Muscle of leg (tissue), 11 donors: ENCODE results near the gene DNAI2. TPM values are rescaled to one million over a fixed set of nuclear protein-coding genes. Genes with fewer than 3 reads are reported as not detected.

Source experiments
- DNase-seq: peaks from one replicate; pipeline ENCODE4 v3.0.0; 2013
- H3K27ac ChIP-seq: one replicate; pipeline ENCODE4 v1.5.1; 2013; ENCODE audit warnings: mild to moderate bottlenecking, low read length, control low read depth
- H3K27me3 ChIP-seq: one replicate; pipeline ENCODE4 v1.6.1; 2013; ENCODE audit warnings: low read length; ENCODE audit not compliant: control insufficient read depth, insufficient read depth
- H3K36me3 ChIP-seq: one replicate; pipeline ENCODE4 v1.6.1; 2013; ENCODE audit warnings: low read length; ENCODE audit not compliant: control insufficient read depth, insufficient read depth
- H3K4me1 ChIP-seq: one replicate; pipeline ENCODE4 v1.6.1; 2013; ENCODE audit warnings: low read length; ENCODE audit not compliant: control insufficient read depth, insufficient read depth
- H3K4me3 ChIP-seq: one replicate; pipeline ENCODE4 v1.5.1; 2013; ENCODE audit warnings: low read length, control low read depth
- H3K9me3 ChIP-seq: replicated peaks from 2 replicates; pipeline ENCODE4 v1.6.1; 2013; ENCODE audit warnings: low read depth, low read length; ENCODE audit not compliant: control insufficient read depth
- WGBS: methylation state at CpG from one replicate; pipeline ENCODE4 v1.1.5; 2013; ENCODE audit warnings: missing lambda C conversion rate; ENCODE audit not compliant: insufficient coverage; 5-methylcytosine and 5-hydroxymethylcytosine counted together
- polyA plus RNA-seq, 8 donors: library from polyadenylated mRNA; unstranded; fragments of 120-200 nt; gene quantifications; one replicate each; pipeline versions ENCODE4 v1.2.1 to v1.2.3, GENCODE V29; 2013; ENCODE audit warnings: inconsistent platforms in 1 of 8, low replicate concordance in 1 of 8; ENCODE audit not compliant: insufficient read length in 8 of 8, insufficient read depth in 1 of 8
- total RNA-seq: library from RNA; stranded (reverse); fragments of 120-200 nt; gene quantifications from one replicate; pipeline ENCODE4 v1.2.4, GENCODE V29; 2013

Gene DNAI2
- total and polyA plus RNA-seq, 9 donors: 0.09 to 0.38 (median 0.17) TPM; not detected in 3

DNA sequence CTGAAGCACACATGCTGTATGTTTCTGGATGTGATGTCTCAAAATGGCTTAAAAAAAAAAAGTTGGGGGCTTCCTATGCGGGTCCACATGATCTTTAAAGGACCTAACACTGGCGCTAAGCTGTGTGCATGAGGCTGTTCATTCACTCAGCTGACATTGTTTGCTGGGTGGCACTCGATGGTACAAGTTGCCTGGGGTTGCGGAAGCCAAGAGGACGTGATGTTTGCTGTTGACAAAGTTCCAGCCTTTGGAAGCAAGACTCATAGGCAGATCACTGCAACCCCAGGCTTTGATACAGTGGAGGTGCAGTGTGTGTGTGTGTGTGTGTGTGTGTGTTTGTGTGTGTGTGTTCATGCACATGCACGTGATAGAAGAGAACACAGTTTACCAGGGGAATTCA is 29.5 kb upstream of the DNAI2 start:
- H3K27me3 ChIP-seq: no peaks in the 10 kb centered on the region
- no peak overlapping the region for H3K27ac ChIP-seq
- H3K4me1 ChIP-seq: peaks cover 74% of the 10 kb centered on the region
- 70% methylated on average over 5 of the region's 6 CpGs for WGBS
- H3K36me3 ChIP-seq: peaks cover 65% of the 10 kb centered on the region
- DNase-seq: no peak
- H3K4me3 ChIP-seq: no peak overlapping the region
- no peaks in the 10 kb centered on the region for H3K9me3 ChIP-seq

GRCh38 chr17:74245145-74245831 is 28.7 kb upstream of the DNAI2 start:
- 42% methylated on average over 14 of the region's 21 CpGs for WGBS
- no peak overlapping the region for H3K4me3 ChIP-seq
- H3K9me3 ChIP-seq: no peaks in the 10 kb centered on the region
- H3K4me1 ChIP-seq: peaks cover 74% of the 10 kb centered on the region
- no peaks in the 10 kb centered on the region for H3K27me3 ChIP-seq
- DNase-seq: no peak
- no peak overlapping the region for H3K27ac ChIP-seq
- H3K36me3 ChIP-seq: peaks cover 59% of the 10 kb centered on the region

DNA sequence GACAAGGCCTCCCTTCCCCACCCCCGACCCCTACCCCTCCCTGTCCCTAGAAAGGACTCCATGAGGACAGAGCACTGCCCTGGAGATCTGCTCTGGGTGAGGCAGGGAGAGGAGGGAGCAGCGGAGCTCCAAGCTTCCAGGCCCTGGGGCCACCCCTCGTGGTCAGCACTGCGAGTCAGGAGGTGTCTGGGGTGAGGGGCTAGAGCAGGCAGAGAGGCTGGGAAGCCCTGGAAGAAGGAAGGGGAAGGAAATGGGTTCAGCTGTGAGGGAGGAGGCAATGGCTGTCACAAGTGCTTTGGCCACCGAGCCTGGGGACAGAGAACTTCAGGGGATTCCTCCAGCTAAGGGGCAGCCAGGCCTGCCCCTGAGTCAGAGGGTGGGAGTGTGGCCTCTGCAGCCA is 28.2 kb upstream of the DNAI2 start:
- Histone ChIP-seq H3K4me3 (no peak overlapping the region), H3K4me1 (peaks cover 74% of the 10 kb centered on the region), H3K27me3 (no peaks in the 10 kb centered on the region), H3K9me3 (no peaks in the 10 kb centered on the region), H3K36me3 (peaks cover 58% of the 10 kb centered on the region), H3K27ac (no peak overlapping the region)
- 41% methylated on average over 4 of the region's 5 CpGs for WGBS
- no peak for DNase-seq

- peak overlapping the region; percentile 96 for H3K27ac ChIP-seq
- no peak overlapping the region for H3K4me3 ChIP-seq
- H3K4me1 ChIP-seq: peaks cover 62% of the 10 kb centered on the region
- H3K9me3 ChIP-seq: no peaks in the 10 kb centered on the region
- DNase-seq: peak; percentile 97
- peaks cover 71% of the 10 kb centered on the region for H3K36me3 ChIP-seq
- H3K27me3 ChIP-seq: no peaks in the 10 kb centered on the region
- 23% methylated on average over 12 of the region's 17 CpGs for WGBS
Observed at GRCh38 chr17:74249590-74250270, 24.3 kb upstream of the DNAI2 start.

DNA sequence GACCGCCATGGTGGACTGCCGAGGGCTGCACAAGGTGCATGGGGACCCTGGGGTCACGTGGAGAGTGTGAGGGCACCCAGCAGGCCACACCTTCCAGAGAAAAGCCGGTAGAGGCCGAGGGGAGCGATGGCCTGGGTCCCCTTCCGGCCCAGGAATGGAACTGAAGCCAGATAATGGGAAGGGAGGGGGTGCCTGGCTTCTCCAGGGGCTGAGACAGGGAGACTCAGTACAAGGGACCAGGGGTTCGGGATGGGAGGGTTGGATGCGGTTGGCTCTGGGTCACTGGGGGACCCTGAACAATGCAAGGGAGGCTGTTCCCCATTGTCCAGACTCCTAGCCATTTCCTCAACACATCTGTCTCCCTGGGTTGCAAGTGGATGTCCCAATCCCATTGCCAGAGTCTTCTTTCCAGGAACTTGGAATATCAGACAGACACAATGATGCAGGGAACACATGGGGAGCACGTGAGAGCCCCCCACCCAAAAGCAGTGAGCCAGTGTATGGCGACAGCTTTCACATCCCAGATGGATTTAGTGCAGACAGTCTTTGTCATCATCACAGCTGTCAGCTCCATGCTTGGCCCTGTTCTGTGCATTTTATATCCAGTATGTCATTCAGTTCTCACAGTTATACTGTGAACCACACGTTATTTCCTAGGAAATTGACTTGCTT is 23.6 kb upstream of the DNAI2 start:
- WGBS: 18% methylated on average over 10 of the region's 12 CpGs
- Histone ChIP-seq H3K4me1 (peaks cover 54% of the 10 kb centered on the region), H3K4me3 (peak overlapping the region; percentile 8), H3K27ac (peak overlapping the region; percentile 96), H3K36me3 (peaks cover 72% of the 10 kb centered on the region), H3K9me3 (no peaks in the 10 kb centered on the region), H3K27me3 (no peaks in the 10 kb centered on the region)
- peak; percentile 95 for DNase-seq

GRCh38 chr17:74251051-74251450 is 23.0 kb upstream of the DNAI2 start:
- no peaks in the 10 kb centered on the region for H3K27me3 ChIP-seq
- 68% methylated on average over 5 of the region's 8 CpGs for WGBS
- H3K4me1 ChIP-seq: peaks cover 48% of the 10 kb centered on the region
- H3K9me3 ChIP-seq: no peaks in the 10 kb centered on the region
- peak overlapping the region; percentile 96 for H3K27ac ChIP-seq
- no peak overlapping the region for H3K4me3 ChIP-seq
- H3K36me3 ChIP-seq: peaks cover 78% of the 10 kb centered on the region
- DNase-seq: no peak

DNA sequence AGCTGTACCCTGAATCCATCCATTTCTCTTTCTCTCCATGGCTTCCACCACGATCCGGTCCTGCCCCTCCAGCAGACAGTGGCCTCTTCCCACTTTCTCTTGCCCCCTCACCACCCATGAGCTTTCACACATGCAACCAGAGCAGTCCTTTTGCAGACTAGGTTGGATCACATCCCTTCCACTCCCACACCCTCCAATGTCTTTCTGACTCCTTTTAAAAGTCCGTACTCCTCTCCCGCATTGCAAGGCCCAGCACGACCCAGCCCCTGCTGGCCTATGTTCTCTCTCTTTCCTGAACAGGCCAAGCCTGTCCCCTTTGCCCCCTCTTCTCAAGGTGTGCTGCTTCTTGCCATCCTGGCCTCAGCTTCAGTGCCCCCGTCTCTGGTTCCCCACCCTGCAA is 22.5 kb upstream of the DNAI2 start:
- Histone ChIP-seq H3K4me3 (no peak overlapping the region), H3K36me3 (peaks cover 80% of the 10 kb centered on the region), H3K4me1 (peaks cover 47% of the 10 kb centered on the region), H3K27ac (peak overlapping the region; percentile 96), H3K27me3 (no peaks in the 10 kb centered on the region), H3K9me3 (no peaks in the 10 kb centered on the region)
- 36% methylated on average over 6 of the region's 6 CpGs for WGBS
- DNase-seq: no peak

- peaks cover 81% of the 10 kb centered on the region for H3K36me3 ChIP-seq
- WGBS: 13% methylated on average over 3 of the region's 8 CpGs
- H3K4me1 ChIP-seq: peaks cover 47% of the 10 kb centered on the region
- H3K9me3 ChIP-seq: no peaks in the 10 kb centered on the region
- H3K27ac ChIP-seq: no peak overlapping the region
- DNase-seq: peak; percentile 56
- no peak overlapping the region for H3K4me3 ChIP-seq
- H3K27me3 ChIP-seq: no peaks in the 10 kb centered on the region
Observed at GRCh38 chr17:74252211-74252610, 21.8 kb upstream of the DNAI2 start.

DNA sequence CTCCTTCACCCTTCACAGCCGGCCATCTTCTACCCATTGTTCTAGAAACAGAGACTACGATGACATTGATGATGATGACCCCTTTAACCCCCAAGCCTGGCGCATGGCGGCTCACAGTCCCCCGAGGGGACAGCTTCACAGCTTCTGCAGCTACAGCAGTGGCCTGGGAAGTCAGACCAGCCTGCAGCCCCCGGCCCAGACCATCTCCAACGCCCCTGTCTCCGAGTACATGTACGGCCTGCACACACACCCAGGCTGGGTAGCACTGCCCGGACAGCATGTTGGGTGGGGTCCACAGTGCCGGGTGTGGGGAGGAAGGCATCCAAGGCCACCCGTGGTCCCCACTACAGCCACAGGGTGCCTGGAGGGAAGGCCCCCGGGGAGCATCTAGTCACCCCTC is 21.0 kb upstream of the DNAI2 start:
- peaks cover 77% of the 10 kb centered on the region for H3K36me3 ChIP-seq
- H3K4me3 ChIP-seq: no peak overlapping the region
- H3K4me1 ChIP-seq: peaks cover 47% of the 10 kb centered on the region
- H3K27me3 ChIP-seq: no peaks in the 10 kb centered on the region
- no peak for DNase-seq
- H3K27ac ChIP-seq: no peak overlapping the region
- 81% methylated on average over 11 of the region's 13 CpGs for WGBS
- H3K9me3 ChIP-seq: no peaks in the 10 kb centered on the region

- Histone ChIP-seq H3K4me1 (peaks cover 32% of the 10 kb centered on the region), H3K27ac (no peak overlapping the region), H3K4me3 (no peak overlapping the region), H3K36me3 (peaks cover 74% of the 10 kb centered on the region), H3K27me3 (no peaks in the 10 kb centered on the region), H3K9me3 (no peaks in the 10 kb centered on the region)
- no peak for DNase-seq
- WGBS: 71% methylated on average over 6 of the region's 10 CpGs
Observed at GRCh38 chr17:74257311-74257710, 16.7 kb upstream of the DNAI2 start.
